Measurements from ENCODE around the gene GDNF.

- TF ChIP-seq RBAK (tag by site-specific recombination; IDR thresholded peaks at IDR 0.05) (no peak), ZNF174 (tag by site-specific recombination; IDR thresholded peaks at IDR 0.05) (no peak), ZNF549 (tag by site-specific recombination; IDR thresholded peaks at IDR 0.05) (no peak), CTCF (tag by site-specific recombination; IDR thresholded peaks at IDR 0.05) (no peak), ZNF133 (tag by site-specific recombination; IDR thresholded peaks at IDR 0.05) (no peak), ZNF394 (tag by site-specific recombination; IDR thresholded peaks at IDR 0.05; ENCODE audit: borderline replicate concordance) (no peak), YY1 (tag by site-specific recombination; IDR thresholded peaks at IDR 0.05) (no peak), ZNF610 (tag by site-specific recombination; IDR thresholded peaks at IDR 0.05; ENCODE audit: borderline replicate concordance) (no peak), ZBTB7A (tag by site-specific recombination; IDR thresholded peaks at IDR 0.05; ENCODE audit: low read depth) (no peak), ZNF354C (tag by site-specific recombination; IDR thresholded peaks at IDR 0.05; ENCODE audit: borderline replicate concordance, low read depth) (no peak), SP7 (tag by site-specific recombination; IDR thresholded peaks at IDR 0.05) (no peak), ZNF211 (tag by site-specific recombination; IDR thresholded peaks at IDR 0.05; ENCODE audit: low read depth) (no peak)
- TF ChIP-seq, protein P1, sequence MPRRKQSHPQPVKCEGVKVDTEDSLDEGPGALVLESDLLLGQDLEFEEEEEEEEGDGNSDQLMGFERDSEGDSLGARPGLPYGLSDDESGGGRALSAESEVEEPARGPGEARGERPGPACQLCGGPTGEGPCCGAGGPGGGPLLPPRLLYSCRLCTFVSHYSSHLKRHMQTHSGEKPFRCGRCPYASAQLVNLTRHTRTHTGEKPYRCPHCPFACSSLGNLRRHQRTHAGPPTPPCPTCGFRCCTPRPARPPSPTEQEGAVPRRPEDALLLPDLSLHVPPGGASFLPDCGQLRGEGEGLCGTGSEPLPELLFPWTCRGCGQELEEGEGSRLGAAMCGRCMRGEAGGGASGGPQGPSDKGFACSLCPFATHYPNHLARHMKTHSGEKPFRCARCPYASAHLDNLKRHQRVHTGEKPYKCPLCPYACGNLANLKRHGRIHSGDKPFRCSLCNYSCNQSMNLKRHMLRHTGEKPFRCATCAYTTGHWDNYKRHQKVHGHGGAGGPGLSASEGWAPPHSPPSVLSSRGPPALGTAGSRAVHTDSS (tag by site-specific recombination; IDR thresholded peaks at IDR 0.05): no peak
- TF ChIP-seq, protein P2, sequence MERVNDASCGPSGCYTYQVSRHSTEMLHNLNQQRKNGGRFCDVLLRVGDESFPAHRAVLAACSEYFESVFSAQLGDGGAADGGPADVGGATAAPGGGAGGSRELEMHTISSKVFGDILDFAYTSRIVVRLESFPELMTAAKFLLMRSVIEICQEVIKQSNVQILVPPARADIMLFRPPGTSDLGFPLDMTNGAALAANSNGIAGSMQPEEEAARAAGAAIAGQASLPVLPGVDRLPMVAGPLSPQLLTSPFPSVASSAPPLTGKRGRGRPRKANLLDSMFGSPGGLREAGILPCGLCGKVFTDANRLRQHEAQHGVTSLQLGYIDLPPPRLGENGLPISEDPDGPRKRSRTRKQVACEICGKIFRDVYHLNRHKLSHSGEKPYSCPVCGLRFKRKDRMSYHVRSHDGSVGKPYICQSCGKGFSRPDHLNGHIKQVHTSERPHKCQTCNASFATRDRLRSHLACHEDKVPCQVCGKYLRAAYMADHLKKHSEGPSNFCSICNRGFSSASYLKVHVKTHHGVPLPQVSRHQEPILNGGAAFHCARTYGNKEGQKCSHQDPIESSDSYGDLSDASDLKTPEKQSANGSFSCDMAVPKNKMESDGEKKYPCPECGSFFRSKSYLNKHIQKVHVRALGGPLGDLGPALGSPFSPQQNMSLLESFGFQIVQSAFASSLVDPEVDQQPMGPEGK (tag by site-specific recombination; IDR thresholded peaks at IDR 0.05): no peak
These were observed 14.4 kb downstream of the GDNF start for GRCh38 chr5:37825334-37825915.

All from HEK293 (cell line).